NCI-H2171 (cell line): ENCODE results near the gene ZNF398.
"Not testable (repeated sequence)": the region's sequence is repeated elsewhere in the genome, so short reads cannot be mapped to it uniquely, and the experiment has no call there.

ENCODE experiments used
- DNase-seq: peaks from one replicate; lab custom pipeline; 2025; lab: John Stamatoyannopoulos, UW

ZNF398 gene, protein sequence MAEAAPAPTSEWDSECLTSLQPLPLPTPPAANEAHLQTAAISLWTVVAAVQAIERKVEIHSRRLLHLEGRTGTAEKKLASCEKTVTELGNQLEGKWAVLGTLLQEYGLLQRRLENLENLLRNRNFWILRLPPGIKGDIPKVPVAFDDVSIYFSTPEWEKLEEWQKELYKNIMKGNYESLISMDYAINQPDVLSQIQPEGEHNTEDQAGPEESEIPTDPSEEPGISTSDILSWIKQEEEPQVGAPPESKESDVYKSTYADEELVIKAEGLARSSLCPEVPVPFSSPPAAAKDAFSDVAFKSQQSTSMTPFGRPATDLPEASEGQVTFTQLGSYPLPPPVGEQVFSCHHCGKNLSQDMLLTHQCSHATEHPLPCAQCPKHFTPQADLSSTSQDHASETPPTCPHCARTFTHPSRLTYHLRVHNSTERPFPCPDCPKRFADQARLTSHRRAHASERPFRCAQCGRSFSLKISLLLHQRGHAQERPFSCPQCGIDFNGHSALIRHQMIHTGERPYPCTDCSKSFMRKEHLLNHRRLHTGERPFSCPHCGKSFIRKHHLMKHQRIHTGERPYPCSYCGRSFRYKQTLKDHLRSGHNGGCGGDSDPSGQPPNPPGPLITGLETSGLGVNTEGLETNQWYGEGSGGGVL

DNA sequence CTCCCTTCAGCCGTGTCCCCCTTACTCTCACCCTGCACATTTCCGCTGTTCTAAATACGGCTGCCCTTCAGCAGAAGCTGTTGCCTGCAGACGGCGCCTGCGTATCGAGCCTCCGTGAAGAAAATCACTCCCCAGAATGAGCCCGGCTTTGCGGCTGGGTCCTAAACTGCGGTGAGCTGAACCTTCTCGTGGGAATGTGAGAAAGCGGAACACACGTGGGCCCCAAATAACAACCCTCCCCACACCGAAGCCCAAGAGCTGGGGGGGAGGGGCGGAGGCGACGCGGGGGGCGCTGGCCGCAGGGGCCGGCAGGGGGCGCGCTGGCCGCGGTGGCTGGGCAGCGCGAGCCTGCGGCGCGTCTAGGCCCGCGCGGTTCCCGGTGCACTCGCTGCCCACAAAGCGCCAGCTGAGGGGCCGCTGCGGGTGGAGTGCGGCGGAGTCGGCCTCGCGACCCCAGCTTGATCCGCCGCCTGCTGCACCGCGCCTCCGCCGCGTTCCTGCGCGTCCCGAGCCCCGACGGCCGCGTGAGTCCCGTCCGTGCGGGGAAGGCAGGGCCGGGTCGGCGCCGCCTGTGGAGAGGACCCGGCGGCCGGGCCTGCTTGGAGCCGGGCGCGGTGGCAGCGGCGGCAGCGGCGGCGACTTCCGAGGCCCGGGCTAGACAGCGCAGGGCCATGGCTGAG lies at the start of gene ZNF398:
ZNF398 (plus strand) TSS at position 382 of the 680 bp plus-strand sequence; CDS start at position 672, 290 bp downstream.
- peak; percentile 80 for DNase-seq

DNA sequence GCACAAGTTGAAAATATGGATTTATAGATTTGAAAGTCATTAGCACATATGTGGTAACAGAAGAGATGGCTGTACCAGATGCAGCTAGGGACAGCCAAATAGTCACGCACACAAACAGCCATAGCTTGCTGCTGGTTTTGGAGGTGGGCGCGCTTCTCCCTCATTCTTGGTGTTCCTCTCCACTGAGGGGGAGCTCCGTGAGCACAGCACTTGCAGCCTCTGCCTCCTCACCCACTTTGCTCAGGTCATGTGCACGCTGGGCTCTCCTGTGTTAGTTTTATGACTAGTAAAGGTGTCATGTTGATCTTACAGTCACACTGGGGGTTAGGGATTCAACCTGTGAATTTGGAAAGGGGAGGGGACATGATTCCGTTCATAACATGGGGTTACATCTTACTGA lies 48.2 kb upstream of the ZNF398 start:
- DNase-seq, result no peak

DNA sequence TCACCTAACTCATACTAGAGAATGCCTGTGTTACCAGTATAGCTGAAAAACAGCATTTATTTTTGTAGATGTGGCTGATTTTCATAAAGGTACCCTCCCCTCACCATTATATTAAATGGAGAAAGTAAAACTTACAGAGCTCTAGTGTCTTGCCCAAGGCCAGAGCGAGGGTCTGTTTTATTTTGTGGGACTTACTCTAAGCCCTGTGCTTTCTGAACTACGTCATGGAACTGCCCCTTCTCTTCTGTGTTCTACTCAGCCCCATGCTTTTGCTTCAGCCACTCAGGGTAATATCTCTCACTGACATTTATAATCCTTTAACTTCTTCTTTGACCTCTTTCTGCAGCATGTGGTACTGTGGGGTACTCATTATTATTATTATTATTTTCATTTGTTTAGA lies 46.4 kb upstream of the ZNF398 start:
- DNase-seq, result no peak

DNA sequence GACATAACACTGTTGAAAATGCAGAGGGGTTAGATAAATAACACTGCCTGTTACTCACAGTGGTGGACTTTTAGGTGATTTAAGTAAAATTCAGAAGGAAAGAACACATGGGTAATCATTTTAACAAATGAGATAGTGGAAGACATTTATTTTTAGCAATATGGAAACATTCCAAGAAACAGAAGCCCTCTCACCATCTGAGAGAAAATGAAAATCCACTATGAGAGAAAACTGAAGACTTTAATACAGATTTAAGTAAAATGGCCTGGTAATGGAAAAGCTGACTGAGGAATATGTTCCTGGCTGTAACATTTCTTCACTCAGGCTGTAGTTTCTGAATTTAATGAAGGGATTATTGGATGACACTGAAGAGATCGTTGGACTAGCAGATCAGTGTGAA lies 44.6 kb upstream of the ZNF398 start:
- DNase-seq, result no peak

DNA sequence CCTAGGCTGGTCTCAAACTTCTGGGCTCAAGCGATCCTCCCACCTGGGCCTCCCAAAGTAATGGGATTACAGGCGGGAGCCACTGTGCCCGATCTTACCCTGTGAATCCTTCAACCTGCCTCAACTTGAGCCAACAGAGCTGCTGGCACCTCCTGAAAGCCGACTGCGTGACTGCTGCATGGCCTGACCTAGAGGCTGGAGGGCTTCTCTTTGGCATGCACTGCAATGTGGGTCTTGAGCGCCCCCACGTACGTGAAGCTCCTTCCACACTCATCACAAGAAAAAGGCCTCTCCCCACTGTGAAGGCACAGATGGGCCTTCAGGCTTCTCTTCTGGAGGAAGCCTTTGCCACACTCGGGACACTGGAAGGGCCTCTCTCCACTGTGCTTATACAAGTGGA lies 43.8 kb upstream of the ZNF398 start:
- DNase-seq, result no peak

DNA sequence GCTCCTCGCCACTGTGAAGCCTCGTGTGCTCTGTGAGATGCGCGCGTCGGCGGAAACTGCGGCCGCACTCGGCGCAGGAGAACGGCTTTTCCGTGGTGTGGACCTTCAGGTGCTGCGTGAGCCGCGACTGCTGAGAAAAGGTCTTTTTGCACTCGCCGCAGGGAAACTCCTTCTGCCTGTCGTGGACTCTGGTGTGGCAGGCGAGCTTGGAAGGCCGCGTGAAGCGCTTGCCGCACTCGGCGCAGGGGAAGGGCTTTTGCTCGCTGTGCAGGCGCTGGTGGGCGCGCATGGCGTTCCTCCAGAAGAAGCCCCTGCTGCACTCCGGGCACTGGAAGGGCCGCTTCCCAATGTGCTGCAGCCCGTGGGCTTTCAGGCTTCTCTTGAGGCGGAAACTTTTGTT lies 43.0 kb upstream of the ZNF398 start:
- no peak for DNase-seq

DNA sequence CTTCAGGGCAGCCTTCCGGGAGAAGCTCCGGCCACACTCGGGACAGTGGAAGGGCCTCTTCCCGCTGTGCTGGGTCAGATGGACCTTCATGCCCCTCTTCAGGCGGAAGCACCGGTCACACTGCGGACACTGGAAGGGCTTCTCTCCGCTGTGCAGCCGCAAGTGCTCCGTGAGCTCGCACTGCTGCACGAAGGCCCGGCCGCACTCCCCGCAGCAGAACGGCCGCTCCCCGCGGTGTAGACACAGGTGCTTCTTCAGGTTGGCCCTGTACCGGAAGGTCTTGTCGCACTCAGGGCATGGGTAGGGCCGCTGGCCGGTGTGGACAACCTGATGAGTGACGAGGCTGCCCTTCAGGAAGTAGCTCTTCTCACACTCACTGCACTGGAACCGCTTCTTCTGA lies 42.5 kb upstream of the ZNF398 start:
- no peak for DNase-seq

DNA sequence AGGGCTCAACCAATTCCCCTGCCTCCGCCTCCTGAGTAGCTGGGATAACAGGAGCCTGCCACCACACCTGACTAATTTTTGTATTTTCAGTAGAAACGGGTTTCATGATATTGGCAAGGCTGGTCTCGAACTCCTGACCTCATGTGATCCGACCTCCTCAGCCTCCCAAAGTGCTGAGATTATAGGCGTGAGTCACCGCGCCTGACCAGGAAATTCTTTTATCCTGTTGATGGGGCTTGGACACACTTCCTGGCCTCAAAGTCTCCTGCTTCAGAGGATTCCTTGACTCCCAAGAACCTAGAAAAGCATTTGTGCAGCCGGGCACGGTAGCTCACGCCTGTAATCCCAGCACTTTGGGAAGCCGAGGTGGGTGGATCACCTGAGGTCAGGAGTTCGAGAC lies 37.3 kb upstream of the ZNF398 start:
- no peak for DNase-seq

DNA sequence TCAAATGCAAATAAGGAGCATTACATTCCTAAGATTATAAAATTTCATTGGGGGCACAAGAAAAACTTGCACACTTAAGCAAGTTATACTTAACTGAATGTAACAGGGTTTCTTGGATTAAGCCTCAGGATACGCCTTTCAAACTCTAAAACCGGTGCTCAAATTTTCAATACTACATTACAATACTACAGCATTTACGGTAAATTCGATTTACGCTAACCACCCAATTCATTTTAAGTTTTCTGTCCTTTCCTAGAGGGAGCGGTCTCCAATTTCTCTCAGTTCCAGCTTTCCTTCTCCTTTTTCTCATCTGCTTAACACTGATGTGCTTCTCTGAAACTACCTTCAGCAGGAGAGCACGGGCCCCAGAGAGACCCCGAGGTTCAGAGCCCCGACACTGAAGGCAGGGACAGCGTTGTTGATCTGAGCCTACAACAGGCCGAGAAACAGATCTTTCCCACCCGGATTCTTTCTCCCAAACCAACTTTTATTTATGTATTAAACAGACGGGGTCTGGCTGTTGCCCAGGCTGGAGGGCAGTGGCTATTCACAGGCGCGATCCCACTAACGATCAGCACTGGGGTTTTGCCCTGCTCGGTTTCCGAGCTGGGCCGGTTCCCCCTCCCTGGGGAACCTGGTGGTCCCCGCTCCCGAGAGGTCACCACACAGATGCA lies 21.9 kb upstream of the ZNF398 start:
- no peak for DNase-seq

DNA sequence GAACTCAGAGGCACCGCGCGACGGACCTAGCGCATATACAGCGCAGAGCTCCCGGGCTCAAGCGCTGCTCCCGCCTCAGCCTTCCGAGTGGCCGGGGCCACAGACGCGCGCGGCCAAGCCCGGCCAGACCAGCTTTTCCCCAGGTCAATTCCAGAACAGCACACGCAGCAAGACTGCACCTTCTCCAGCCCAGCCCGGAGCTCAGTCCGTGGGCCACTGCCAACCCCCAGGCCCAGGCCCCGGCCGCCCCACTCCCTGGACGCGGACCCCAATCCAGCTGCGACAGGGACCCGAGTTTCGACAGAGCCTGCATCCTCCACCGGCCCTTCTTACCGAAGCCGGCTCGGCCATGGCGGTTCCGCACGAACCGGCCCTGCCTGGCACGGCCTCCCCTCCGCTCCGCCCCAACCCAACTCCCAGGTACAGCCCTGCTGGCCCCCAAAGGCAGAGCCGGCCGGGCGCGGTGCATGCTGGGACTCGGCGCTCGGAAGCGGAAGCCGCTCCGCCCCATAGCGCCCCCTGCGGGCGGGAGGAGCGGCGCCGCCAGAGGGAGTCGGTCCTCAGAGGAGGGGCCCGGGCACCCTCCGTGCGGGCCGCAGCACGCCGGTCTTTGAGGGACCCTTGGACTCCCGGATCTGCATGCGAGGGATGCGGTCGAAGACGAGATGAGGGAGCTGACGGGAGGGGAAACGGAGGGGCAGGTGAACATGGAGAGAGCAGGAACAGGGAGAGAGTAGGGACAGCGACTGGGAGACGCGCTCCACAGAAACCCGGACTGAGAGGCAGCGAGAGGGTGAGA lies 21.2 kb upstream of the ZNF398 start, which contains the start of gene ZNF425:
ZNF425 (minus strand) TSS at position 462 of the 799 bp plus-strand sequence; CDS start at position 351, 111 bp downstream.
- peak; percentile 87 for DNase-seq

DNA sequence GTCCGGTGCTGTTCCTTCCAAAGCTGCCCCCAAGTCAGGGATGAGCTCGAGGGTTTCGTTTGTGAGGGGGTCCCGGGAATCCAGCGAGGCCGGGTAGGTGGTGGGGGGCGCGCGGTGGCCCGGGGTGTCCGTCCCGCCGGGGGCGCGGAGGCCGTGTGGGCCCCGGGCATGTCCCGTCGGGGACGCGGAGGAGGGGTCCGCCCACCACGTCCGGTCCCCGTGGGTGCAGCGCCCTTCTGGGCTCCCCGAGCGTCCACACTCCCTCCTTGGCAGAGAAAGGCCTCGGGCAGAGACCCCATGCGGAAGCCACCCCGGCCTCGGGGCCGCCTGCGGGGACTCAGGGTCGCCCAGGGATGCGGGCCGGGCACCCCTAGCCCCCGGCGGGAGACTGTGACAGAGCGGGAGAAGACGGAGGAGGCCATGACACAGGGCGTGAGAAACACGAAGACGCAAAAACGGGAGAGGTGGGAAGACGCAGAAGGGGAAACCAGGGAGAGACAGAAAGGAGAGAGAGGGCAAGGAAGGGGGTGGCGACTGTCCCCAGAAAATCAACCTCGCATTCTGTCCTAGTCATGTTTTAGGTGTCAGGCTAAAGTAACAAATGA lies 20.5 kb upstream of the ZNF398 start:
- DNase-seq, result peak; percentile 58

DNA sequence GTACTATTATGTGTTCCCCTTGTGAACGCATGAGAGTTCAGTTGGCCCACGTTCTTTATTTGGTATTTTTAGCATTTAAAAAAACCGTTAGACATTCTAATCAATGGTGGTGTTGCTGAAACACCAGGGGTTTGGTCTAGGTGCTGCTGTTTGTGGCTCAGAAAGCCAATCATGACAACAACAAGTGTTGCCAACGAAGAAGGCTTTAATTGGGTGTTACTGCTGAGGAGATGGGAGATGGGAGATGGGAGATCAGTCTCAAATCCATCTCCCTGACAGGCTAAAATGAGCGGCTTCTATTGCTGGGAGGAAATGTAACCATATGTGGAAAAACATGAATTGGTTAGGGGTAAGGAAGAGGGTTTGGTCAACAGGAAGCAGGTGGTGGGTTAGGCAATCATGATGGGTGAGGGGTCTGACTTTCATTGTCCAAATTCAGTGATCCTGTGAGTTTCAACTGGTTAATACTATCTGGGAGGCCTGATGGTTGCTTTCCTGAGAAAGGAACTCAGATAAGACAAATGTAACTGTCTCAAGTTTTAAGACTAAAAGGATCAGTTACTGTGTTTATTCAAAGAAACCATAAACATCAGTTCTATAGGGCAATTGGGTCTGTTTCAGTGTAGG lies 16.6 kb upstream of the ZNF398 start:
- no peak for DNase-seq

DNA sequence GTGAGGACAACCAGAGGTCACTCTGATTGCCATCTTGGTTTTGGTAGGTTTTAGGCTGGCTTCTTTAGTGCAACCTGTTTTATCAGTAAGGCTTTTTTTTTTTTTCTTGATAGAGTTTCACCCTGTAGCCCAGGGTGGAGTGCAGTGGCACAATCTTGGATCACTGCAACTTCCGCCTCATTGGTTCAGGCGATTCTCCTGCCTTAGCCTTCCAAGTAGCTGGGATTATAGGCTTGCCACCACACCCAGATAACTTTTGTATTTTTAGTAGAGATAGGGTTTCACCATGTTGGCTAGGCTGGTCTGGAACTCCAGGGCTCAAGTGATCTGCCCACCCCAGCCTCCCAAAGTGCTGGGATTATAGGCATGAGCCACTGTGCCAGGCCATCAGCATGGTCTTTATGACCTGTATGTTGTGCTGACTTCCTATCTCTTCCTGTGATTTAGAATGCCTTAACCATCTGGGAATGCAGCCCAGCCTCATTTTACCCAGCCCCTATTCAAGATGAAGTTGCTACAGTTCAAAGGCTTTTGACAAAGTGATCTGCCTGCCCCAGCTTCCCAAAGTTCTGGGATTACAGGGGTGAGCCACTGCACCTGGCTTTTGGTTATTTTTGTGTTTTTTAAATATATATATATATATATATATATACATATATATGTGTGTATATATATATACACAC lies 14.1 kb upstream of the ZNF398 start:
- no peak for DNase-seq

DNA sequence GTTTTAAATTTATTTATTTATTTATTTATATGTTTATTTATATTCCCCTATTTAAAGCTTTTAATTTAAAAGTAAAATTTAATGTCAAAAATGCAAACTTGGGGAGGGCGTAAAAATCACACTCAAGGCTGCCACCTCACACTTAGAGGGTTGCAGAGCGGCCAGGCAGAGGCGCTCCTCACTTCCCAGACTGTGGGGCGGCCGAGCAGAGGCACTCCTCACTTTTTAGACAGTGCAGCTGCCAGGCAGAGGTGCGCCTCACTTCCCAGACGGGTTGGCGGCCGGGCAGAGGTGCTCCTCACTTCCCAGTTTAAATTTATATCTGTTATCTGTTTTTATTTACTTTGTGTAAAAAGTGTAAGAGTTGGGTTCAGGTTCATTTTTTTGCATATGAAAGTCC lies 11.1 kb upstream of the ZNF398 start:
- DNase-seq, result no peak

DNA sequence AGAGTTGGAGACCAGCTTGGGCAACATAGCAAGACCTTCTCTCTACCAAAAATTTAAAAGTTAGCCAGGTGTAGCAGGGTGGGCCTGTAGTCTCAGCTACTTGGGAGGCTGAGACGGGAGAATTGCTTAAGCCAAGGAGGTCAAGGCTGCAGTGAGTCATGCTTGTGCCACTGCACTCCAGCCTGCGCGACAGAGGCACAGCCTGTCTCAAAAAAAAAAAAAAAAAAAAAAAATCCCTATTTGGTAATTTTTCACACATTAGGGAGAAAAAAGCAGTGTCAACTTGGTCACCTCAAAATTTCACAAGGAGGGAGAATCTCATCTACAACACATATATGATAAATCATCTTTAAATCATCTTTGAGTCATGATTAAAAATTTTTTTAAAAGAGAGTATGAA lies 6.4 kb upstream of the ZNF398 start:
- no peak for DNase-seq

DNA sequence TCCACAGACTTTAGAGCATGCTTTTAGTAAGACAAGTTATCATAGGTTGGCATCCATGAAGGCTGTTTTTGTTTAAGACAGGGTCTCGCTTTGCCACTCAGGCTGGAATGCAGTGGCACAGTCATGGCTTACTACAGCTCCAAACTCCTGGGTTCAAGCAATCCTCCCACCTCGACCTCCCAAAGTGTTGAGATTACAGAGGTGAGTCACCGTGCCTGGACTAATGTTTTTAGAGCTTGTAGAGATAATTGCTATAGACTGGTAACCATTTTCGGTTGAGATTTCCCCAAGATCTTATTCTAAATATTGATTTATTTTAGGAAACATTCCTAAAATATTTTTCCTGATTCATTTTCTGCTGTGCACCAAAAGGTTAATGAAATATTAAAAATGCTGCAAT lies 5.4 kb upstream of the ZNF398 start:
- no peak for DNase-seq

DNA sequence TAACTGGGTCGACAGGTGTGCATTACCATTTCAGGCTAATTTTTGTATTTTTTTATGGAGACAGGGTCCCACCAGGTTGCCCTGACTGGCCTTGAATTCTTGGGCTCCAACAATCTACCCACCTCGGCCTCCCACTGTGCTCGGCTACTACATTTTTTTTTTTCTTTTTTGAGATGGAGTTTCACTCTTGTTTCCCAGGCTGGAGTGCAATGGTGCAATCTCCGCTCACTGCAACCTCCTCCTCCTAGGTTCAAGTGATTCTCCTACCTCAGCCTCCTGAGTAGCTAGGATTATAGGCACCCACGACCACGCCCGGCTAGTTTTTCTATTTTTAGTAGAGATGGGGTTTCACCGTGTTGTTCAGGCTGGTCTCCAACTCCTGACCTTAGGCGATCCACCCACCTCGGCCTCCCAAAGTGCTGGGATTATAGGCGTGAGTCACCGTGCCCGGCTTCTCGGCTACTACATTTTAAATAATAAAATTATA lies 2.8 kb upstream of the ZNF398 start:
- not testable (repeated sequence) for DNase-seq

DNA sequence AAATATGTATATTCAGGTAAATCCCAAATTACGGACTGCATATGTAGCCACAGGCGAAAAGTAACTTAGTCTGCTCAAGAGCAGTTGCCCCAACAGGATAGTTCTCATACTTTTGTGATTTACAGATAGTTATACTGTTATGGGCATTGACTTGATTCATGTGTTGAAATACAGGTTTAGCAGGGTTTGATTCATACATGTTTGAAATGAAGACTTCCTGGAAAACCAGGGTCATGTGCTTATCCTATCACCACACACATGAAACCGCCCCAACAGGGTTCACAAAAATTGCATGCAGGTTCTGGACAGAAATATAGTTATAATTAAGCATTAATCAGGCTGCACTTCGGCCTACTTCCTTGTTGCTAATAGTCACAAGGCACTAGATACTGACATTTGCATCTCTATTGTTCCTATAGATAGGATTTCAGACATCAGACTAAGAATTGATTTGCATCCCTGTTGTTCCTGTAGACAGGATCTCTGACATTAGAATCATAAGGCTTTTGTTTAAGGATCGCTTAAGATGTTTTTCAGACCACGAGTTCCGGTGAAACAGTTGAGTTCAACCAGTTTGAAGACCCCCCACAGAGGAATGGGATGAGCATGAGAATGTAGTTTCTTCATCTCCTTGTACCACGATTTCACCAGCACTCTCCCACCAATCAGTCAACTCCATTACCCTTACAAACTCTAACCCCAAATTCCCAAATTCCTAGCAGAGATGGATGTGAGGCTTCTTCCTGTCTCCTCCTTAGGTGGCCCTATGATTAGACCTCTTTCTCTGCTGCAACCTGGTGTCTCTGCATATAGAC lies 2.0 kb upstream of the ZNF398 start:
- no peak for DNase-seq
